Hindlimb muscle (tissue), 1 donor: Measurements from ENCODE around the gene CPNE7. TPM values are rescaled to one million over a fixed set of nuclear protein-coding genes. Genes with fewer than 3 reads are reported as not detected.
"Not testable (repeated sequence)": the region's sequence is repeated elsewhere in the genome, so short reads cannot be mapped to it uniquely, and the experiment has no call there.

Source experiments
- DNase-seq: peaks from one replicate; pipeline ENCODE4 v3.0.0-alpha.2; 2013
- polyA plus RNA-seq: library from polyadenylated mRNA; unstranded; fragments of 120-200 nt; gene quantifications from one replicate; pipeline ENCODE4 v1.2.1, GENCODE V29; 2013; ENCODE audit not compliant: insufficient read length

CPNE7 gene
- polyA plus RNA-seq, 1 donor, result not detected

- DNase-seq, result no peak
Measured at GRCh38 chr16:89583895-89584644, 8.5 kb downstream of the CPNE7 start.

- DNase-seq, result no peak
Measured at GRCh38 chr16:89584768-89585549, 9.4 kb downstream of the CPNE7 start.

DNA sequence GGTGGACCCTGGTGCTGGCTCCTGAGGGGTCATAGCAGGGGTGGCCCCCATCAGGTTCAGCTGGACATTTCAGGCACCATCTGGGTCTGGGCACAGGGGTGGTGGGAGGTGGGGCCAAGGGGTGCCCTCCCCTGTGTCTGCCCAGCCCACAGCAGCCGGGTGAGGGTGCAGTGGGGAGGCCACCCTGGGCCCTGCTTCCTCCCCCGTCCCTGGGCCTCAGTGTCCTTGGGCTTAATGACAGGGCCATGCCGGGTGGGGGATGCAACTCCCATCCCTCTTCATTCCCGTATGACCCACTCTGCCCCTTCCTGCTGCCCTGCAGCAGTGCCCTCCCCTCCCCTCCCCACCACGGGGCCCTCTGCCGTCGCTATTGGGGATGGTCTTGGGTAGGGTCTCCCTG lies 10.7 kb downstream of the CPNE7 start:
- DNase-seq, result no peak

GRCh38 chr16:89586853-89587252 lies 11.3 kb downstream of the CPNE7 start:
- DNase-seq, result no peak

- DNase-seq, result not testable (repeated sequence)
Measured at GRCh38 chr16:89587676-89588075, 12.1 kb downstream of the CPNE7 start.

DNA sequence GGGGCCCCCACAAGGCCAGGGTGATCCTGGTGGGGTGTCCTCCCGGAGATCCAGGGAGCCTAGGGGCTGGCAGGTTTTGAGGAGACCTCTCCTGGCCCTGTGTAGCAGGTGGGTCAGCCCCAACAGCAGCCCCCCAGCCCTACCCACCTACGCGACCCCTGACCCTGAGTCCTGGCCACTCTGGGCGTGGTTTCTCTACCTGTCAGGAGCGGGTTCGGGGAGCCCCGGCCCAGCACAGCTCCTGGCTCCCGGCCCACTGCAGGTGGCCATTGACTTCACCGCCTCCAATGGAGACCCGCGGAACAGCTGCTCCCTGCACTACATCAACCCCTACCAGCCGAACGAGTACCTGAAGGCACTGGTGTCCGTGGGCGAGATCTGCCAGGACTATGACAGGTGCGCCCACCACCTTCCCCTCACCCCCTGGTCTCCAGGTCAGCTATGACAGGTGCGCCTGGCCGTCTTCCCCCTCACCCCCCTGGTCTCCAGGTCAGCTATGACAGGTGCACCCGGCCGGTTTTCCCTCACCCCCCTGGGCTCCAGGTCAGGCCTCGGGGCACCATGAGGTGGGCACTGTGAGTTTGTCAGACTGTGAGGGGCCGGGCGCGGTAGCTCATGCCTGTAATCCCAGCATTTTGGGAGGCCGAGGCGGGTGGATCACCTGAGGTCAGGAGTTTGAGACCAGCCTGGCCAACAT lies 13.0 kb downstream of the CPNE7 start:
- DNase-seq, result no peak

DNA sequence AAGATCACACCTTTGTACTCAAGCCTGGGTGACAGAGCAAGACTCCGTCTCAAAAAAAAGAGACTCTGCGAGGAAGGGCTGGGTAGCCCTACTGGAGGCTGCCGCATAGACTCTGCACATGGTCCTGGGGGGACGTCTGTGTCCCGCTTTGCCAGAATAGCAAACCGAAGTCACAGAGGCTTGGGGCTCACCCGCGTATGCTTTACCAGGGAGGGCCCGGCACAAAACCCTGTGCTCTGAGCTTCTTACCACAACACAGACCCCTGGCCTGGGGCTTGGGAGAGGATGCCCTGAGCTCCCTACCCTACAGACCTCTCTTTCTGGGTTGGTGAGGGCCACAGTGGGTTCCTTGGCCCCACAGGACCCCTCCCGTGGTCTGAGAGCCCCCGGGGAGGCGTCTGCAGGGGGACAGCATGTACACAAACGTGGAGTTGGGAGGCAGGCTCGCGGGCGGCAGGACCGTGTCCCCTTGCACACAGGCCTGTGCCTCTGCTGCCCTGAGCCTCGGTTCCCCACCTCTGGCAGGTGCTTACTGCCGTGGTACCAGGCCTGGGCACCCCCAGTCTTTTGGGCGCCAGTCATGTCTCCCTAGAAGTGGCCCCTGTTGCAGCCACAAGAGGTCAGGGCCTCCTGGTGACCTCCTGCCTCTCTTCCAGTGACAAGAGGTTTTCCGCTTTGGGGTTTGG lies 13.8 kb downstream of the CPNE7 start:
- no peak for DNase-seq

- no peak for DNase-seq
Measured at GRCh38 chr16:89593841-89594240, 18.3 kb downstream of the CPNE7 start.

DNA sequence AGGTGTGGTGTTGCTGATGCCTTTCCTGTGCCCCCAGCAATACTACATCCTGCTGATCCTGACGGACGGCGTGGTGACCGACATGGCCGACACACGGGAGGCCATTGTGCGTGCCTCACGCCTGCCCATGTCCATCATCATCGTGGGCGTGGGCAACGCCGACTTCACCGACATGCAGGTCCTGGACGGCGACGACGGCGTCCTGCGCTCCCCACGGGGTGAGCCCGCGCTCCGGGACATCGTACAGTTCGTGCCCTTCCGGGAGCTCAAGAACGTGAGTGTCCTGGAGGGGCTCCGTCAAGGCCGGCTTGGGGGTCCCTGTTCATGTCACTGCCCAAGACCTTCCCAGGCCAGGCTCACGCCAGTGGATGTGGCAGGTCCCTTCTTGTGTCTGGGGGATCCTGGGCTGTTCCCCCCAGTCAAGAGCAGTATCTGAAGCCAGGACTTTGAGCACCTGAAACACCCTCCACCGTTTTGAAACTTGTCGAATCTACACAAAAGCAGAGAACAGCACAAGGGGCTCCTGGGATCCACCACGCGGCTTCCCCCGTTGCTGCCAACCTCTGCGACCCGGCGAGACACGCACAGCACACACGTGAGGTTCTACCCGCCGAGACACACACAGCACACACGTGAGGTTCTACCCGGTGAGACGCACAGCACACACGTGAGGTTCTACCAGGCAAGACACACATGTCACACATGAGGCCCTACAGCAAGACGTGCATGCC lies 19.9 kb downstream of the CPNE7 start:
- no peak for DNase-seq

DNA sequence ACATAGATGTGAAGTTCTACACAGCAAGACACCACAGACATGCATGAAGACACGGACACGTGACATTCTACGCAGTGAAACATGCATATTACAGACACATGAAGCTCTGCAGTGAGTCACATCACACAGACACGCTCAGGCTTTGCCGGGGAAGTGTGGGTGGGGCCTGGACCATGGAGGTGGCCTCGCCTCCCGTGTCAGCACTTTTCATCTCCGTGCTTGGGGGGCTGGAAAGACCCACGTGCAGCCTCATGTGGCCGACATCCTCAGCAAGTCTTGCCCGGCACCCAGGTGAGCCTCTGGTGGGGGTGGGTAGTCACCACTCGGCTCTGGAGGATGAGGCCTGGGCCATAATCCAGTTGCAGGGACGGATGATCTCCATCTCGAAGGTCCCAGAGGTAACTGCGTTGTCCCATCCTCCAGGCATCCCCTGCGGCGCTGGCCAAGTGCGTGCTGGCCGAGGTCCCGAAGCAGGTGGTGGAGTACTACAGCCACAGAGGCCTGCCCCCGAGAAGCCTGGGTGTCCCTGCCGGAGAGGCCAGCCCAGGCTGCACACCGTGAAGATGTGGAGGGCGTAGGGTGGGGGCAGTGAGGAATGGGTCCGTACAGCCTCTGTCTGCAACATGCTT lies 20.6 kb downstream of the CPNE7 start:
- no peak for DNase-seq

DNA sequence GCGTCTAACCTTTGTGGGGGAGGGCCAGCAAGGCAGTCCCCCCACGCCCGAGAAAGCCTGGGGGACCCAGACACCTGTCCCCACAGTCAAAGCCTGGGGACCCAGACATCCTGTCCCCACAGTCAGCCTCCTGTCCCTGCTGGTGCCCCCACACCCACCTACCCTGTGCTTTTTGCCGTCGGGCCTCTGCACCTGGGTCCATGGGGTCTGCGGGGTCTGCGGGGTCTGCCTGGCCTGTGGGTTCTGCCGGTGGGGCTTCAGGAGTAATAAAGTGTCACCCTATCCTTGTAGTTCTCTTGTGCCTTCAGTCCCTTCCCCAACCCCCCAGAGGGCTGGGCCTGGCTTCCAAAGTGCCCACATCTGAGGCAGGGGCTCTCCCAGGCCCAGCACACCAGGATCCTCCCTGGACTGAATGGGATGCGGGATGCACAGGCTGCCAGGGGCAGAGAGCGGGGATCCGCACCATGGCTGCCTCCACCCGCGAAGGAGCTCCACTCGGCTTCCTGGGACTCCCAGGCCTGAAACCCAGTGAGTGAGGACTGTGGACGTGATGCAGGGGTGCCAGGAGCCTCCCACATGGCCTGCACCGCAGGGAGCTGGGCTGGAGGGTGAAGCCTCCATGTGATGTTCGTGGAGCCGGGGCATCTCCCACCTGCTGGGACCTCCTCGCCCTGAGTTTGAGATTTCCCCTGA lies 21.5 kb downstream of the CPNE7 start:
- no peak for DNase-seq

DNA sequence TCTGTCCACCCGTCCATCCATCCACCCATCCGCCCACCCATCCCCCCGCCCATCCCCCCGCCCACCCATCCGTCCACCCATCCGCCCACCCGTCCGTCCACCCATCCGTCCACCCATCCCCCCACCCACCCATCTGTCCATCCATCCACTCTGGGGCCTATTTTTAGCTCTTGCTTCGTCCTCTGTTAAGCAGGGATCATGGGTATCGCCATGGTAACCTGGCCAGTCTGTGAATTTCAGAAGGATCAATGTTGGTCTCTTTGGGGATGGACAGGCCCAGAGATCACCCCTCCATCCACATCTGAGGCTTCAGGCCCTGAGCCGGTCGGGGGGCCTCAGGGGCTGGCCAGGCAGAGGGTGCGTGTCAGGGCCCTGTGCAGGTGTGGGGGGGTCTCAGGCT lies 22.6 kb downstream of the CPNE7 start:
- DNase-seq, result no peak

DNA sequence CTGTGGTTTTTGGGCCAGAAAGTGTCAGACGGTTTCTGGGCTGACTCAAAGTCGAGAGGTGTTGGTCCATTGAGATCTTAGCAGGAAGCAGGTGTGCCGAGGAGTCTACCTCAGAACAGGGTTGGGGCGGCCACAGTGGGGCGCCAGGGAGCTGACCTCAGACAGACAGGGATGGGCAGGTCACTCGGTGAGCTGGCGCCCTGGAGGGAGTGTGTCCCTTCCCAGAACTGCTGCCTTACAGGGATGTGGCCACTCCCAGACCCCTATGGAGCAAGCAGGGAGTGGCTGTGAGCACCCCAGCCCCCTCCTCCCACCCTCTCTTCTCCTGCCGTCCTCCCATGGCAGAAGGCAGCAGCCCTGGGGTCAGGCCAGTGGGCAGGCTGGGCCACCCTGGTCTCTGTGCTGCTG lies 23.9 kb downstream of the CPNE7 start:
- DNase-seq, result no peak

GRCh38 chr16:89599902-89600301 lies 24.3 kb downstream of the CPNE7 start:
- no peak for DNase-seq

- no peak for DNase-seq
Measured at GRCh38 chr16:89600427-89600826, 24.9 kb downstream of the CPNE7 start.

DNA sequence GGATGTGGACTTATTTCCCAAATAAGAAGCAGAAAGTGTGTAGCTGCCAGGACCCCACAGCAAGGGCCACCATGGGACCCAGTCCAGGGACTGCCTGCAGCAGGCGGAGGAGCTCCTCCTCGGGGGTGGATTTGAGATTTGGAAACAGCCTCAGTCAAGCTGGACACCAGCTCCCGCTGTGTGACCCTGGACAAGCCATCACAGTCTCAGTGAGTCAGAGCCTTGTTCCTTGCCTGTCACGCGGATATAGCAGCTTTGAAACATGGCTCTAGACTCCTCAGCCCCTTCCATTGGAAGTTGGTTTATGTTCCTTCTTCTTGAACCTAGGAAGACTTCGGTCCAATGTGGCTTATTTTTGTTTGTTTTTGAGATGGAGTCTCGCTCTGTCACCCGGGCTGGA lies 25.4 kb downstream of the CPNE7 start:
- DNase-seq, result no peak

DNA sequence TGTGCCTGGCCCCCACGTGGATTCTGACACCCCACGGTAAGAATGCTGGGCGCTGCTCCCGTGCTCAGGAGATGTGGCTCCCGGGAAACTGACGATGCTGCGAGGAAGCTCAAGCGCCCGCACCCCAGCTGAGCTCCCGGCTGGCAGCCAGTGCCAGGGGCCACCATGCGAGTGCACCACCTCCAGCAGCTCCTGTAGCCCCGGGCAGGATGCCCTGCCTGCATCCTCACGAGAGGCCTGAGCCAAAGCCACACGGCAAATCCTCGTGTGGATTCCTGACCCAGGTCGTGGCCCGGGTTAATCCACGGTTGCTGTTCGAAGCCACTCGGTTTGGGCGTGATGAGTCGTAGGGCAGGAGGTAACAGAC lies 26.3 kb downstream of the CPNE7 start:
- DNase-seq, result no peak

- DNase-seq, result no peak
Measured at GRCh38 chr16:89602273-89602951, 26.9 kb downstream of the CPNE7 start.

DNA sequence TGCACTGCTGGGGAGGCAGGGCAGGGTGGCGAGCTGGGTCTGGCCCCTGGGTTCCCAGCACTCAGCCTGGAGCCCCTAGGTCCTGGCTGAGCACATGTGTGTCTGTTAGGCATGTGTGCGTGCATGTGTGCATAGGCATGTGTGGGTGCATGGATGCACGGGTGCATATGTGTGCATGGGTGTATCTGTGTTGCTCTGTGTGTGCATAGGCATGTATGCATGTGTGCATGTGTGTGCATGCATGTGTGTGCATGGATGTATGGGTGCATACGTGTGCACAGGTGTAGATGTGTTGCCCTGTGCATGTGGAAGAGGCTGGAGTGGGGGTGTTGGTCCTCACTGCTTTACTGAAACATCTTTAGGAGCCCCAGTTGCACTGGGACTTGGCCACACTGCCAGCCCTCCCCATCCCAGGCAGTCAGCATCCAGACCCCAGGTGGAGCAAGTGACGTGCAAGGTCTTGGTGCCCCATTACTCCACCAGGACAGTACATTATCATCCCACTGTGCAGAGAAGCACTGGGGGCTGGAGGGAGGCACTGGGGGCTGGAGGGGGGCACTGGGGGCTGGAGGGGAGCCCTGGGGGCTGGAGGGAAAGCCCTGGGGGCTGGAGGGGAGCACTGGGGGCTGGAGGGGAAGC lies 27.5 kb downstream of the CPNE7 start:
- DNase-seq, result no peak

DNA sequence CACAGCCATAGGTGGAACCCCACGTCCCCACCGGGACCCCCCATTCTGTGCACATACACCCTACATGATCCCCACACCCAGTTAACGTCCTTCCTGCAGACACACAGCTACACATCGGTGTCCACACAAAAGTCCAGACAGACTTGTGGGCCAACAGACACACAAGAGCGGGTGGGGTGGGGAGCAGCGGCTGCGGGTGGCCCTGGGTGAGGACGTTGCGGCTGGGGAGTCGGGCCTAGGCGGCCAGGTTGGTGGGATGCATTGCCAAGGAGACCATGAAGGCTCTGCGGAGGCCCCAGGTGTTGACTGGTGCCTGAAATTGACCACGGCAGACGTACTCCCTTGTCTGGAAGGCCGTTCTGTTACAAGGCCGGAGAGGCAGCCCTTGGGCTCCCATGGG lies 29.2 kb downstream of the CPNE7 start:
- no peak for DNase-seq
